ENCODE data around the gene ITIH5. TPM values are rescaled to one million over a fixed set of nuclear protein-coding genes. Genes with fewer than 3 reads are reported as not detected.

Gene ITIH5
- total RNA-seq, 1 experiment from 2014 or later = 5.2 TPM

GRCh38 chr10:7546385-7546967 lies 120.3 kb downstream of the ITIH5 start:
- Mint-ChIP-seq H3K9me3 (ENCODE audit: low read depth, unreplicated experiment) (no peaks in the 10 kb centered on the region), H3K36me3 (ENCODE audit: insufficient read depth, unreplicated experiment) (no peaks in the 10 kb centered on the region), H3K27ac (ENCODE audit: unreplicated experiment) (no peak overlapping the region), H3K4me1 (ENCODE audit: low read depth, unreplicated experiment) (peaks cover 8% of the 10 kb centered on the region), H3K4me3 (ENCODE audit: low read depth, unreplicated experiment) (no peak overlapping the region), H3K27me3 (ENCODE audit: unreplicated experiment) (peaks cover 24% of the 10 kb centered on the region)
- intact Hi-C loops (cut with micrococcal nuclease; ENCODE audit: unreplicated experiment) = no loop called here
- no peak for TF ChIP-seq CTCF (IDR thresholded peaks at IDR 0.05; ENCODE audit: unreplicated experiment)
- no peak for DNase-seq
- CTCF ChIA-PET = no interaction called here
- no TSS peak for BruUV-seq (replicated peaks)

- CTCF ChIA-PET = no interaction called here
- no peak overlapping the region for H3K27ac Mint-ChIP-seq (ENCODE audit: unreplicated experiment)
- no peak for TF ChIP-seq CTCF (IDR thresholded peaks at IDR 0.05; ENCODE audit: unreplicated experiment)
- H3K27me3 Mint-ChIP-seq (ENCODE audit: unreplicated experiment) = peaks cover 18% of the 10 kb centered on the region
- no peaks in the 10 kb centered on the region for H3K36me3 Mint-ChIP-seq (ENCODE audit: insufficient read depth, unreplicated experiment)
- no peak for DNase-seq
- no TSS peak for BruUV-seq (replicated peaks)
- no peak overlapping the region for H3K4me3 Mint-ChIP-seq (ENCODE audit: low read depth, unreplicated experiment)
- intact Hi-C loops (cut with micrococcal nuclease; ENCODE audit: unreplicated experiment) = no loop called here
- H3K4me1 Mint-ChIP-seq (ENCODE audit: low read depth, unreplicated experiment) = peaks cover 8% of the 10 kb centered on the region
- no peaks in the 10 kb centered on the region for H3K9me3 Mint-ChIP-seq (ENCODE audit: low read depth, unreplicated experiment)
Observed at GRCh38 chr10:7545792-7546191, 121.0 kb downstream of the ITIH5 start.

GRCh38 chr10:7545261-7545660 lies 121.5 kb downstream of the ITIH5 start:
- CTCF ChIA-PET = no interaction called here
- intact Hi-C loops (cut with micrococcal nuclease; ENCODE audit: unreplicated experiment) = no loop called here
- Mint-ChIP-seq H3K4me1 (ENCODE audit: low read depth, unreplicated experiment) (peaks cover 8% of the 10 kb centered on the region), H3K4me3 (ENCODE audit: low read depth, unreplicated experiment) (no peak overlapping the region), H3K9me3 (ENCODE audit: low read depth, unreplicated experiment) (no peaks in the 10 kb centered on the region), H3K27ac (ENCODE audit: unreplicated experiment) (no peak overlapping the region), H3K27me3 (ENCODE audit: unreplicated experiment) (peaks cover 12% of the 10 kb centered on the region), H3K36me3 (ENCODE audit: insufficient read depth, unreplicated experiment) (no peaks in the 10 kb centered on the region)
- TF ChIP-seq CTCF (IDR thresholded peaks at IDR 0.05; ENCODE audit: unreplicated experiment) = no peak
- no peak for DNase-seq
- no TSS peak for BruUV-seq (replicated peaks)

- H3K9me3 Mint-ChIP-seq (ENCODE audit: low read depth, unreplicated experiment) = no peaks in the 10 kb centered on the region
- DNase-seq = no peak
- no TSS peak for BruUV-seq (replicated peaks)
- peaks cover 2% of the 10 kb centered on the region for H3K27me3 Mint-ChIP-seq (ENCODE audit: unreplicated experiment)
- H3K4me1 Mint-ChIP-seq (ENCODE audit: low read depth, unreplicated experiment) = peaks cover 8% of the 10 kb centered on the region
- TF ChIP-seq CTCF (IDR thresholded peaks at IDR 0.05; ENCODE audit: unreplicated experiment) = no peak
- no peak overlapping the region for H3K4me3 Mint-ChIP-seq (ENCODE audit: low read depth, unreplicated experiment)
- H3K36me3 Mint-ChIP-seq (ENCODE audit: insufficient read depth, unreplicated experiment) = no peaks in the 10 kb centered on the region
- intact Hi-C loops (cut with micrococcal nuclease; ENCODE audit: unreplicated experiment) = no loop called here
- CTCF ChIA-PET = no interaction called here
- H3K27ac Mint-ChIP-seq (ENCODE audit: unreplicated experiment) = no peak overlapping the region
Observed at GRCh38 chr10:7544203-7544602, 122.6 kb downstream of the ITIH5 start.
